HCT116 (cell line): ENCODE data around the gene PAX6.

Experiments used
- CEBPB ChIP-seq: IDR thresholded peaks from 2 replicates; pipeline ENCODE4 v1.6.1; 2012; ENCODE audit warnings: low read depth
- CTCF ChIP-seq, 3 experiments: fragments of 200-600 bp in 1 of 3; sonication (generic) in 1 of 3; IDR thresholded peaks in 2 of 3; conservative IDR thresholded peaks in 1 of 3; 2 replicates each; pipeline ENCODE4 v1.5.1; 2012 to 2017; ENCODE audit warnings: low read depth in 2 of 3, low read length in 2 of 3, antibody characterized with exemption in 1 of 3, borderline replicate concordance in 1 of 3, control low read depth in 1 of 3, mild to moderate bottlenecking in 1 of 3, mixed read lengths in 1 of 3, mixed run types in 1 of 3, moderate library complexity in 1 of 3; ENCODE audit not compliant: insufficient read depth in 1 of 3
- EGR1 ChIP-seq: IDR thresholded peaks from 2 replicates; pipeline ENCODE4 v1.6.1; 2012; ENCODE audit warnings: low read depth
- EZH2 ChIP-seq: fragments of 200-600 bp; sonication (generic); IDR thresholded peaks from 2 replicates; pipeline ENCODE4 v1.6.1; 2017; ENCODE audit warnings: antibody characterized with exemption, mixed run types
- EZH2phosphoT487 ChIP-seq: fragments of 200-600 bp; IDR thresholded peaks from 2 replicates; pipeline ENCODE4 v1.6.1; 2018; ENCODE audit warnings: antibody characterized with exemption, borderline replicate concordance
- MAX ChIP-seq: IDR thresholded peaks from 2 replicates; pipeline ENCODE4 v1.6.1; 2012
- POLR2A ChIP-seq: IDR thresholded peaks from 2 replicates; pipeline ENCODE4 v1.7.0; 2011; ENCODE audit warnings: borderline replicate concordance; ENCODE audit not compliant: insufficient read depth, insufficient read length; ENCODE audit errors: extremely low read depth
- POLR2AphosphoS5 ChIP-seq: IDR thresholded peaks from 2 replicates; pipeline ENCODE4 v1.6.1; 2011; ENCODE audit warnings: mild to moderate bottlenecking, low read depth, low read length, moderate library complexity
- SIN3A ChIP-seq: IDR thresholded peaks from 2 replicates; pipeline ENCODE4 v1.6.1; 2012; ENCODE audit warnings: low read depth
- SRF ChIP-seq: IDR thresholded peaks from 2 replicates; pipeline ENCODE4 v1.6.1; 2012; ENCODE audit warnings: low read depth
- YY1 ChIP-seq: IDR thresholded peaks from 2 replicates; pipeline ENCODE4 v1.6.1; 2011; ENCODE audit warnings: low read length, low read depth, moderate library complexity, mild to moderate bottlenecking; ENCODE audit not compliant: insufficient replicate concordance; ENCODE audit errors: extremely low read depth
- ZBTB33 ChIP-seq: IDR thresholded peaks from 2 replicates; pipeline ENCODE4 v1.6.1; 2011; ENCODE audit warnings: mild to moderate bottlenecking, low read length, moderate library complexity; ENCODE audit not compliant: insufficient replicate concordance; ENCODE audit errors: extremely low read depth

GRCh38 chr11:31796499-31797189 lies 14.5 kb downstream of the PAX6 start:
- TF ChIP-seq ZBTB33 (no peak), CTCF (IDR thresholded peaks at IDR 0.05 in 2 of 3, conservative IDR thresholded peaks at IDR 0.05 in 1 of 3; ENCODE audit: borderline replicate concordance in 1 of 3, insufficient read depth in 1 of 3, low read depth in 2 of 3, low read length in 2 of 3) (no peak), EZH2 (no peak), MAX (no peak), POLR2A (no peak), SIN3A (no peak), CEBPB (no peak), POLR2AphosphoS5 (no peak), EZH2phosphoT487 (no peak), YY1 (no peak), EGR1 (no peak), SRF (no peak)
